Measurements from ENCODE around the gene TF. TPM values are rescaled to one million over a fixed set of nuclear protein-coding genes. Genes with fewer than 3 reads are reported as not detected.

TF gene
- total RNA-seq, 2 experiments from 2014 or later: 0.15 to 0.25 TPM

- no peaks in the 10 kb centered on the region for H4K20me1 ChIP-seq (ENCODE audit: insufficient read depth, low read length)
- H3K4me2 ChIP-seq (ENCODE audit: low read length): no peak overlapping the region
- BruUV-seq (replicated peaks): no TSS peak
- no peaks in the 10 kb centered on the region for H3K4me1 ChIP-seq (ENCODE audit: insufficient read depth, low read length, poor library complexity, severe bottlenecking)
- DNase-seq (ENCODE audit: low spot score): no peak
- intact Hi-C loops (cut with micrococcal nuclease; ENCODE audit: unreplicated experiment): no loop called here
- POLR2A ChIA-PET: no interaction called here
- no peak for TF ChIP-seq EZH2phosphoT487 (IDR thresholded peaks at IDR 0.05; ENCODE audit: borderline replicate concordance, low read depth, low read length)
- no peak for TF ChIP-seq CTCF (conservative IDR thresholded peaks at IDR 0.05; ENCODE audit: low read length)
- no peak overlapping the region for H3K27ac ChIP-seq (ENCODE audit: low read depth, low read length, poor library complexity, severe bottlenecking)
- CTCF ChIA-PET (ENCODE audit: unreplicated experiment): no interaction called here
- H2AFZ ChIP-seq (ENCODE audit: low read length): no peak overlapping the region
- H3K79me2 ChIP-seq (ENCODE audit: insufficient read depth, low read depth, low read length): no peaks in the 10 kb centered on the region
- no peaks in the 10 kb centered on the region for H3K36me3 ChIP-seq (ENCODE audit: insufficient read depth, low read length)
- H3K4me3 ChIP-seq (ENCODE audit: low read depth, low read length, poor library complexity, severe bottlenecking): no peak overlapping the region
- H3K9me3 ChIP-seq (ENCODE audit: low read length): no peaks in the 10 kb centered on the region
- H3K9me2 ChIP-seq (ENCODE audit: insufficient read depth, low read length): no peaks in the 10 kb centered on the region
Measured at GRCh38 chr3:133757701-133758567, 11.7 kb downstream of the TF start.

- no peak overlapping the region for H3K4me3 ChIP-seq (ENCODE audit: low read depth, low read length, poor library complexity, severe bottlenecking)
- ChIA-PET POLR2A (no interaction called here), CTCF (ENCODE audit: unreplicated experiment) (no interaction called here)
- no peaks in the 10 kb centered on the region for H3K9me3 ChIP-seq (ENCODE audit: low read length)
- intact Hi-C loops (cut with micrococcal nuclease; ENCODE audit: unreplicated experiment): no loop called here
- no peak overlapping the region for H2AFZ ChIP-seq (ENCODE audit: low read length)
- H3K27ac ChIP-seq (ENCODE audit: low read depth, low read length, poor library complexity, severe bottlenecking): no peak overlapping the region
- no TSS peak for BruUV-seq (replicated peaks)
- DNase-seq (ENCODE audit: low spot score): no peak
- no peaks in the 10 kb centered on the region for H3K79me2 ChIP-seq (ENCODE audit: insufficient read depth, low read depth, low read length)
- no peaks in the 10 kb centered on the region for H3K36me3 ChIP-seq (ENCODE audit: insufficient read depth, low read length)
- H3K4me1 ChIP-seq (ENCODE audit: insufficient read depth, low read length, poor library complexity, severe bottlenecking): no peaks in the 10 kb centered on the region
- H4K20me1 ChIP-seq (ENCODE audit: insufficient read depth, low read length): no peaks in the 10 kb centered on the region
- H3K9me2 ChIP-seq (ENCODE audit: insufficient read depth, low read length): no peaks in the 10 kb centered on the region
- TF ChIP-seq CTCF (conservative IDR thresholded peaks at IDR 0.05; ENCODE audit: low read length): no peak
- no peak for TF ChIP-seq EZH2phosphoT487 (IDR thresholded peaks at IDR 0.05; ENCODE audit: borderline replicate concordance, low read depth, low read length)
- H3K4me2 ChIP-seq (ENCODE audit: low read length): no peak overlapping the region
Measured at GRCh38 chr3:133758568-133758928, 12.4 kb downstream of the TF start.

- H3K9me2 ChIP-seq (ENCODE audit: insufficient read depth, low read length): no peaks in the 10 kb centered on the region
- H3K79me2 ChIP-seq (ENCODE audit: insufficient read depth, low read depth, low read length): no peaks in the 10 kb centered on the region
- no peaks in the 10 kb centered on the region for H3K9me3 ChIP-seq (ENCODE audit: low read length)
- H3K27ac ChIP-seq (ENCODE audit: low read depth, low read length, poor library complexity, severe bottlenecking): no peak overlapping the region
- H3K36me3 ChIP-seq (ENCODE audit: insufficient read depth, low read length): no peaks in the 10 kb centered on the region
- H2AFZ ChIP-seq (ENCODE audit: low read length): no peak overlapping the region
- H4K20me1 ChIP-seq (ENCODE audit: insufficient read depth, low read length): no peaks in the 10 kb centered on the region
- intact Hi-C loops (cut with micrococcal nuclease; ENCODE audit: unreplicated experiment): no loop called here
- POLR2A ChIA-PET: no interaction called here
- TF ChIP-seq CTCF (conservative IDR thresholded peaks at IDR 0.05; ENCODE audit: low read length) (no peak), EZH2phosphoT487 (IDR thresholded peaks at IDR 0.05; ENCODE audit: borderline replicate concordance, low read depth, low read length) (no peak)
- H3K4me3 ChIP-seq (ENCODE audit: low read depth, low read length, poor library complexity, severe bottlenecking): no peak overlapping the region
- DNase-seq (ENCODE audit: low spot score): no peak
- CTCF ChIA-PET (ENCODE audit: unreplicated experiment): no interaction called here
- BruUV-seq (replicated peaks): no TSS peak
- no peaks in the 10 kb centered on the region for H3K4me1 ChIP-seq (ENCODE audit: insufficient read depth, low read length, poor library complexity, severe bottlenecking)
- no peak overlapping the region for H3K4me2 ChIP-seq (ENCODE audit: low read length)
Measured at GRCh38 chr3:133758964-133759739, 13.0 kb downstream of the TF start.
